Measurements from ENCODE around the gene CABYR.

CABYR gene

GRCh38 chr18:24187049-24187448 is 48.2 kb downstream of the CABYR start:
- no peak overlapping the region for H3K4me3 ChIP-seq (ENCODE audit: low read length)
- DNase-seq (ENCODE audit: low read depth, low spot score), result no peak

- no peak for DNase-seq (ENCODE audit: low read depth, low spot score)
Measured at GRCh38 chr18:24187689-24188088, 48.8 kb downstream of the CABYR start.

GRCh38 chr18:24188120-24188519 is 49.3 kb downstream of the CABYR start:
- H3K4me3 ChIP-seq (ENCODE audit: low read length), result no peak overlapping the region
- DNase-seq (ENCODE audit: low read depth, low spot score), result no peak

More at GRCh38 chr18:24187689-24188088, 48.8 kb downstream of the CABYR start:
- no peak overlapping the region for H3K4me3 ChIP-seq (ENCODE audit: low read length)

DNA sequence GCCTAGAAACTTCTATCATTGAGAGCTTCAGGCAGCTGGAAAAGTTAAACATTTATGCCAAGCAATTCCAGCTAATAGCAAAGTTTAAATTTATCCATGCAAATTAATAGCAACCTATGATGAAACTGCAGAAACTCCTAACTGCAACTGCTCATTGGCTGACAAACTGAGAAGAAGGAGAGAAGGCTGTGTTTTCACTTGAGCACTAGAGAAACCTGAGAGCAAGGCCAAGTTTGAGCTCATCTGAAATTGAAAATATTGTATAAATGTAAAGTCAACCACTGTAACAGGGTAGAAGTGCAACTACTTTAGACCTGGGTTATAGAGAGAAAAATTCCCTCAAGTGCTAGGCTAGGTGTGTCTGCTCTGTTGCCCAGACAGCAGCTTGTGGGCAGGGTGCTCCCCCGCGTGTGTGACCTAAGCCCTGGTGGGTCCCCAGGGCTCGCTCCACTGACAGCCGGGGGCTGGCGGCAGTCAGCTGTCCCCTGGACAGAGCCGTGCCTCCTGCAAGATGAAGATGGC is 50.2 kb downstream of the CABYR start:
- no peak overlapping the region for H3K4me3 ChIP-seq (ENCODE audit: low read length)
- no peak for DNase-seq (ENCODE audit: low read depth, low spot score)

DNA sequence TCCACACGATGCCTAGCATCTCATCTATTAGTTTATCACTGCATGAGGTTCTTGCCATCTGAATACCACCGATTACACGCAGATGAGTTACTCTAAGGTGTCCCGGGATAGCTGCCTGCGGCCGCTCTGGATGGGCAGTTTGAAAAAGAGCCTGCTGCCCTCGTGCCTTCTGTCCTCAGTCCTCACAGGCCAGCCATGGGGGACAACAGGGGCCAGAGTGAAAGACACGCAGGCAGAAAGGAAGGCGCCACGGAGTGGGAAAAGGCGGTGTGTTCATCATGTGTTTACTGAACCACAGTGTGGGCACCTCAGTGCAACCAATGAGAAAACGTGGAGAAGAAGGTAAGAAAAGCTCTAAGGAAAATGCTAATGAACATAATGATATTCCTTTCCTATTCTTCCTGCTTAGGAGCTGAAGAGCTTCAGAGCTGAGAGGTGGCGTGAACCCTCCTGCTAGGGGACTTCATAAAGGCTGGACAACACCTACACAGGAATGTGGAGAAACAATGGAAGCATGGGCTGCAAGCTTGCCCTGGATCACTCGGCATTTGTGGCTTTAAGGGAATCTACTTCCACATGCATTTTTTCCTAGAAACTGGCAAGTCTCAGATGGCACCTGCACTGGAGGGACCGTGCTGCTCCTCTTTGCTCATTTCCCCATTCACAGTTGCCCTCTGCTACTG is 50.9 kb downstream of the CABYR start:
- no peak for DNase-seq (ENCODE audit: low read depth, low spot score)
- no peak overlapping the region for H3K4me3 ChIP-seq (ENCODE audit: low read length)

DNA sequence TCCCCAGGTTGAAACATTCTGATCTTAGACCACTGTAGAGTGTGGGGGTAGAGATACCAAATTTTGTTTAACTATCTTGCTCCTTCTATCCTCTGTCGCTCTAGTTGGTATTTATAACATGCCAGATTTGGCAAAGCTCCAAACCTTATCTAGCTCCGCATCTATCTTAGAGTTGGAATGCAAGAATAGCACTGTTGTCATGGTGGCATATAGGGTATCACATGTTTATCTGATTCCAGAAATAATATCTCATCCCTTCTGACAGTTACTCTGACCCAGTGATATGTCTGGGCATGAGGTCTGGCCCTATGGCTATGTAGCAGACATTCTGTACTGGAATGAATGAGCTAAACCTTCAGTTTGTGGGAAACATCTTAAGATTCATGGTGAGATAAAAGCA is 51.7 kb downstream of the CABYR start:
- H3K4me3 ChIP-seq (ENCODE audit: low read length), result no peak overlapping the region
- DNase-seq (ENCODE audit: low read depth, low spot score), result no peak

DNA sequence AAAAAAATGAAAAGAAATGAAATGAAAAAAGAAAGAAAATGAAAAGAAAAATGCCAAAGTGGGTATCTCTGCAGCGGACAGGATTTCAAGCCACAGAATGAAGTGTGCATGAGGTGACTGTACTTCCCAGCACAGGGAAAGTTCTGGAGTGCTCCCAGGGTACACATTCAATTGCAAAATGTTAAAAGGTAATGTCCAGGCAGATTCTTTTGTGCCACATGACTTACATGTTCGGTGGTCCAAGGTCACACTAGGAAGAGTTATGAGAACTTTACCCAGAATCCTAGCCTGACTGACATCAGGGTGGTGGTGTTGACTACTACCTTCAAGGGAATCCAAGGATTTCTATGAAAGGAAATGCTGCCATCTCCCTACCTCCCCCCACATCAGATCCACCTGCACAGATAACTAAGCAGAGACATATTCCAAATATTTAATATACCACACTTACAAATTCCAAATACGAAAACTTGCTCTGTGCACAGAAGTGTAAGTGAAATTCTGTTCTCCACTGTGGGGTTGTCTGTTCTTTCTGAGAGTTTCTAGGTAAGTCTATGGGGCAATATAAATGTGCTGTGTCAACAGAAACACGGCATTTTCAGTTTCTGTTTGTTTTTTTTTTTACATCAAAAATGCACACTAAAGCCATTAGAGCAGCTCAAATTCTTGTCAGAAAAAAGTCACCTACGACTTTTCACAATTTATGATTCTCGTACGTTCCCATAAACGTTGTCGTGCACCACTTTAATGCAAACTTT is 56.6 kb downstream of the CABYR start:
- DNase-seq (ENCODE audit: low read depth, low spot score), result no peak
- H3K4me3 ChIP-seq (ENCODE audit: low read length), result no peak overlapping the region

- H3K4me3 ChIP-seq (ENCODE audit: low read length), result no peak overlapping the region
- no peak for DNase-seq (ENCODE audit: low read depth, low spot score)
Measured at GRCh38 chr18:24196764-24197163, 57.9 kb downstream of the CABYR start.

DNA sequence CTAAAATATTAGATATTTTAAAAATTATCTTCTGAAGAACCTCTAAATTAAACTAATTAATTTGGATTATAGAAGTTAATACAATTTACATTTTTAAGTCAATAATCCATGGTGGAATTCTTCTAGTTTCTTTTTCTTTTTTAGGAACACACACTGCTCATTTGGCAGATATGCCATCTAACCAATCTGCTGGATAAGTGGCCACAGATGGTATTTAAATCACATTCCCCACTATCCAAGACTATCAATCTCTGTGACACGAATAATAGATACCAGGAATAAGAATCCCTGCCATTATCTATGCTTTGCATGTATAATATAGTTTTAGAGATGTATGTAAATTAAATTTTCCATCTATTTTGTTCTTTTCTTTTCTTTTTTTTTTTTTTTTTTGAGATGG is 58.5 kb downstream of the CABYR start:
- DNase-seq (ENCODE audit: low read depth, low spot score), result no peak
- no peak overlapping the region for H3K4me3 ChIP-seq (ENCODE audit: low read length)

DNA sequence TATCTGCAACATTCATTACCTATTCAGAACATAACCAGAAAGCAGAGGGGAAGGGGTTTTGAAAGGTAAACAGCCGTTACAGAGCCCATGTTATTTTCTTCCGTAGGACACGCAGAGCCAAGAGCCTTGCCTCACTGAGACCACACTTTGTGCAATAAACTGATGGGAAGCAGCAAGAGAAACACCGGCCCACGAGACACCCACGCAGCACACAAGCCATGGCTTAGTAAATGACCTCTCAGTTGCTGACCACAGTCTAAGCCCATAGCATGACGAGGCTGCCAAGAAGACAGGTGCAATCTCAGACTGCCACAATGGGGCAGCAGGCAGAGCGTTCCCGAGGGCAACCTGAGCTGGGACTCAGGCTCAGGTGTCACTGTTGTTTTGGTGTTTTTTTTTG is 59.6 kb downstream of the CABYR start:
- DNase-seq (ENCODE audit: low read depth, low spot score), result no peak
- no peak overlapping the region for H3K4me3 ChIP-seq (ENCODE audit: low read length)

GRCh38 chr18:24199372-24199962 is 60.6 kb downstream of the CABYR start:
- DNase-seq (ENCODE audit: low read depth, low spot score), result no peak

DNA sequence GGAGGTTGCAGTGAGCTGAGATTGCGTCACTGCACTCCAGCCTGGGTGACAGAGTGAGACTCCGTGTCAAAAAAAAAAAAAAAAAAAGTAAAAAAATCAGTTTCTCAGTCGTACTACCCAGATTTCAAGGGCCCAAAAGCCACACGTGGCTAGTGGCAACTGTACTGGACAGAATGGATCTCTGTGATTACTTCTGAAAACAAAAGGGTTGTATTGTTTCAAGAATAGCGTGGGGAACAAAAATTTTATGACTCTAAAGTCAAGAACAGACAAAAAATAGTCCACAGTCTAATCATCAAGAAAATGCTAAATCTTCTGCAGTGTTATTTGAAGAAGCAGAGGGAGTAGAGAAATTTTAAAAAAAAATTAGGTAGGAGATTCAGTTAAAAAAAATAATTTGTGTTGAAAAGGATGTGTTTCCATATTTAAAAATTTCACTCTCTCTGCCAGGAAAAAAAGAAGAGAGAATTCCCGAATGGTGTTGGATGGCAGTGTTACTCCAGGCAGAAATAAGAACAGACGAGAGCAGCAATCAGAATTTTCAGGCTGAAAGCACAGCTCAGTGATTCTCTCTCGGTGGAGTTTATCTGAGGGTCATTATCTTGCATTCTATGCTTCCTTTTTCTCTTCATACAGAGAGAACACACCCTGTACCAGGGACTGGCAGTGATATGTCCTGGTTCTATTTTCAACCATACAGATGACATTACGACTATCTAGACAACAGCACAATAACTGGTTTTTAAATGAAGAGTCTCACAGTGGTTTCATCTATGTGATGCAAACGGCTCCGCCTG is 61.8 kb downstream of the CABYR start:
- H3K4me3 ChIP-seq (ENCODE audit: low read length), result no peak overlapping the region
- no peak for DNase-seq (ENCODE audit: low read depth, low spot score)

More at GRCh38 chr18:24199372-24199962, 60.6 kb downstream of the CABYR start:
- no peak overlapping the region for H3K4me3 ChIP-seq (ENCODE audit: low read length)

- no peak overlapping the region for H3K4me3 ChIP-seq (ENCODE audit: low read length)
- DNase-seq (ENCODE audit: low read depth, low spot score), result no peak
Measured at GRCh38 chr18:24201699-24202687, 63.1 kb downstream of the CABYR start.

DNA sequence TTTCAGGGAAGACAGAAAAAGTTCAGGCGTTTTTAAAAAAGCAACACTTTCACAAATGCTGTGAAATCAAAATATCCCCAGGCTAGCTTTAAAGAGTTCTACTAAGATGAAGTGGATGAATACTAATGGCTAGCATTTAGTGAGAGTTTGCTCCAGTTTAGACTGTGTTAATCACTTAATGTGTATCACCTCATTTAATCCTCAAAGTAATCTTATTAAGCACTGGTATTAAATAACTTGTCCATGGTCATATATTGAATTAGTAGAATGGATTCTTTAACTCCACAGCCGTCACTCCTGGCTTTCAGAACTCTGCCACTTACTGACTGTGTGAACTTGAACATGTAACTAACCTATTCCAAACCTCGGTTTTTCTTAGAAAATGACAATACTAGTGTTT is 66.0 kb downstream of the CABYR start:
- H3K4me3 ChIP-seq (ENCODE audit: low read length), result no peak overlapping the region
- DNase-seq (ENCODE audit: low read depth, low spot score), result no peak

DNA sequence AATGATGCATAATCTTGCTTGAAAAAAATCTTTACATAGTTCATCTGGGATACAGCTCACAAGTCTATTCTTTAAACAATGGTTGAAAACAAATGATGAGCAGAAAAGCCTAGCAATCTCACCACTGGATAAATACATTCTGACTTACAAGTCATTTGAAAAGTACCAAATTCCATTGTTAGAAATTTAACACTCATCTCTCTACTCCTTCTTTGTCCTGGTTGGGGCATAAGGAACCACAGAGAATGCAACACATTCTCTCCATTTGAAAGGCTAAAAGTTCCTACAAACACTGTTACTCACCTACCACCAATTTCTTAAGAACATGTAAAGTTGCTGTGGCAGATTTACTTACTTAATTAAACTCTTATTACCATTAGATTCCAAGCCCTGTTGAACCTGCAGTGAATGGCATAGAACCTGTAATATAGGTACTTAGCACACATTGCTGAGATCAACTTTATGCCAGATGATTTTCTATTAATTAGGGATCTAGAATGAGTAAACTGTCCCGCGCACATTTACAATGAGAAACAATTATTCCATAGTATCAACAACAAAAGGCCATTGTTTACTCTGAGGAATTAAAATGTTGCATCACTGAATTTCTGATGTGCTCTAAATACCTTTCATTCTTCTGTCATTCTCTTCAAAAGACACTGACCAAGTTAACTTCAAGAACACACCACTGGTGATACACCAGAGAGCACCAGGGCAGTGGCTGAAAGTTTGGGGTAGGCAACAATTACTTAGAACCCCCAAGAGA is 69.6 kb downstream of the CABYR start:
- DNase-seq (ENCODE audit: low read depth, low spot score), result no peak
- H3K4me3 ChIP-seq (ENCODE audit: low read length), result no peak overlapping the region

DNA sequence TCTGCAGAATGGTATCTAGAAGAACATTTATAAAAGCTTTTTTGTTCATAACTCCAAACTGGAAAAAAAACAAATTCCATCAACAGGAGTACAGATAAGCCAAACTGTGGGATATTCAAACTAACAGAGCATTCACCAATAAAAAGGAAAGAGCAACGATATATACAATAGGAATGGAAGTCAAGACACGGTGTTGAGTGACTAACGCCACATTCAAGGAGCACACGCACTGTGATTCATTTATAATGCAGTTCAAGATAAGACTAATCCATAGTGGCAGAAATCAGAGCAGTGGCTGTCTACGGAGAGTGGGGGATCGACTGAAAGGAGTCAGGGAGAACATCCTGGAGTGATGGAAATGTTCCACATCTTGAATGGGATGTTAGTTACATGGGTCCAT is 70.7 kb downstream of the CABYR start:
- no peak overlapping the region for H3K4me3 ChIP-seq (ENCODE audit: low read length)
- DNase-seq (ENCODE audit: low read depth, low spot score), result no peak
